ACC112 (cell line): ENCODE data around the gene PON3.

Source experiments
- H2AFZ ChIP-seq: fragments of 200-600 bp; sonication (generic); one replicate; pipeline ENCODE4 v1.6.0; 2017; ENCODE audit warnings: antibody characterized with exemption, low read length; ENCODE audit not compliant: unreplicated experiment
- H3K27ac ChIP-seq: fragments of 200-600 bp; sonication (generic); 2 replicates; pipeline ENCODE4 v1.5.1; 2014; ENCODE audit warnings: low read depth, mild to moderate bottlenecking, antibody characterized with exemption, low read length, moderate library complexity
- H3K27me3 ChIP-seq: fragments of 200-600 bp; sonication (generic); 2 replicates; pipeline ENCODE4 v1.6.1; 2014; ENCODE audit warnings: mild to moderate bottlenecking, antibody characterized with exemption, low read length, moderate library complexity, mixed read lengths; ENCODE audit not compliant: insufficient read depth
- H3K36me3 ChIP-seq: fragments of 200-600 bp; sonication (generic); 2 replicates; pipeline ENCODE4 v1.6.1; 2016; ENCODE audit warnings: mild to moderate bottlenecking, antibody characterized with exemption, low read length, moderate library complexity, mixed read lengths; ENCODE audit not compliant: insufficient read depth
- H3K4me1 ChIP-seq: fragments of 200-600 bp; sonication (generic); one replicate; pipeline ENCODE4 v1.6.1; 2016; ENCODE audit warnings: low read length, mixed read lengths; ENCODE audit not compliant: insufficient read depth, unreplicated experiment, control insufficient read depth
- H3K4me3 ChIP-seq: fragments of 200-600 bp; sonication (generic); 2 replicates; pipeline ENCODE4 v1.5.1; 2014; ENCODE audit warnings: mild to moderate bottlenecking, low read depth, low read length
- H3K79me2 ChIP-seq: fragments of 200-600 bp; sonication (generic); one replicate; pipeline ENCODE4 v1.6.0; 2016; ENCODE audit warnings: low read length; ENCODE audit not compliant: control insufficient read depth, unreplicated experiment, insufficient read depth

The PON3 gene

DNA sequence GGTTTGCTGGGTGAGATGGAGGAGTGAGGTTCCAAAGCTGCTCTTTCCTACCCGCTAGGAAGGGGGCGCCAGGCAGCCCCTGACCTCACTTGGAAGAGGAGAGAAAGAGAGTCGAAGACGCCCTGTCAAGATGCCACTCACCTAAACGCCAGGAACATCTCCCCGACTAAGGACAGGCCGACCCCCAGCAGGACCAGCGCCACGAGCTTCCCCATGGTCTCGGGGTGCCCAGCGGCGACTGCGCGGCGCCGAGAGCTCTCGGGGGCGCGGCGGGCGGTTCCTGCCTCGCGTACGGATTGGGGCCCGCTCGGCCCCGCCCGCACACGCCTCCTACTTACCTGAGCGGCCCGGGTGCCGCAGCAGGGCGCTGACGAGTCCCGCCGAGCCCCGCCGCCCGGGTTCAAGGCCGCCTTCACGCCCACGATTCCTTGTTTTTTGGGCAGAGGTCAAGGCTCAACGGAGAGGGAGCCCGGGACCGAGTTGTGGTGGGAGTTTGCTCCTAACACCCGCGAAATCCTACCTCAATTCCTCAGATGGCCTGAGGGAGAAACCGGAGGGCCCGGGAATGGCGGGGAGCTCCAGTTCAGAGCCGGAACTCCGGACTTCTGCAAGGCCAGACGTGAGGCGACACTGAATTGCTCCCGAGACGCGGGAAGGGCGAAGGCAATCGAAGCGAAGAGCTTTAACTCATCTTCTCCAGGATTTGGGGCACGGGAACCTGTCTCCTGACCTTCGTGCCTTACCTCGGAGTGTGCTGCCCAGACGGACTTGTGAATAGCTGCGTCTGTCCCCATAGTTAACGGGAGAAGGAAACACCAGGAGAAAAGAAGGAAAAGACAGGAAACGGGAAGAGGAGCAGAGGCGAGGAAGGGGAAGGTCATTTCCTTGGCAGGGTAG, at the start of gene PON3:
Gene PON3 (minus strand): TSS at position 240 of the 897 bp plus-strand sequence. CDS start 25 bp downstream, at position 215.
- Histone ChIP-seq H3K4me3 (peak within 1 kb of the TSS; percentile 68), H3K4me1 (no peaks in the 10 kb centered on the region), H2AFZ (peak within 1 kb of the TSS; percentile 72), H3K27me3 (peaks cover 11% of the 10 kb centered on the region; the same call in 1 of the 2 replicates), H3K79me2 (no peaks in the 10 kb centered on the region), H3K36me3 (no peaks in the 10 kb centered on the region), H3K27ac (no peak within 1 kb of the TSS)

DNA sequence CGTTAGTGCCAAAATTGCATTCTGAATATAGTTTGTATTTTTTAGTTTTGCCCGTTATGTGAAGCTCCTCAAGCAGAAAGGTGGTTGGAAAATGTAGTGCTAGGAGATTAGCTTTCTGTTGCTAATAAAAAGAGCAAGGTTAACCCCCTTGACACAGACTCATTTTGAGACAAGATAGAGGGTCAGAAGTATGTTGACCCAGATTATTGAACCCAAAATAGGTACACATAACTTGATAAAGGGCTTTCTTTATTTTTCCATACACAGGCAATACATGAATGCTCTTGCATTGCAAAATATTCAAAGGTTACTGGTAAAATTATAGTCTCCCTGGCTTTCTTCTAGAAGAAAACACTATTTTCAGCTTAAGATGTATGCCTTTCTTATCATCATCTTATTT, 48.6 kb upstream of the PON3 start:
- Histone ChIP-seq H3K27ac (no peak overlapping the region), H3K4me1 (no peaks in the 10 kb centered on the region), H3K27me3 (no peaks in the 10 kb centered on the region), H3K4me3 (no peak overlapping the region), H2AFZ (no peak overlapping the region), H3K79me2 (no peaks in the 10 kb centered on the region), H3K36me3 (no peaks in the 10 kb centered on the region)

DNA sequence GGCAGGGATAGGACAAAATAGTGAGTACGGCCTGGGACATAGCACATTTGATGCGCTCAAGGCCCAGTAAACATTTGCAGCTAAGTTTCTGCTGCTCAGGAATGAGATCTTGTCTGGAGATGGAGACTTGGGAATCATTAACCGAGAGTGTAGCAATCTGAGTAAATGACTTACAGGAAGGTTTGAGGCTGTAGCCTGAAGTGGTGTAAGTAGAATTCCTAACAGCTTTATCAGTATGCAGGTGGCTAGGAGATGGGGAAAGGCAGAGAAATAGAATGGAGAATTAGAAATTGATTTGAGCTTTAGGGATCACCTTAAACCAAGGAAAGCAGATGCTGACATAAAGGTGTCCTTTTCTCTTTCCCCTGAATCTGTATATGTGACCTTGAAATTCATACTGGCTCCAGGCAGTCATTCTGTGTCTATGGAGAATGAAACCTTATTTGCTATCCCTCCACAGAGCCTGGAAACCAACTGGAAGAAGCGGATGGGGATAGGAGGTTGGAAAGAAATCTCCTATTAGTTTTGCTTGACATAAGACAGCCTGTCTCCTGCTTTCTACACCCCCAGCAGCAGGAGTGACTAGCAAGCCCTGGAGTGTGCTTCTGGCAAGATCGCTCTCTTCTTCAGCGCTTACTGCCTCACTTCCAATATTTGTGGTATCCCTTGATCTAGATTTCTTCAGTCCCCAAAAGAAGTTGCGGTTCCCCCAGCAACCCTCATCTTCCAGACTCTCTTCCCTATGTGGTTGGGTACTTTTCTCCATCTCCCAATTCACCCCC, 45.1 kb upstream of the PON3 start:
- Histone ChIP-seq H3K27me3 (no peaks in the 10 kb centered on the region), H3K4me3 (no peak overlapping the region), H2AFZ (no peak overlapping the region), H3K79me2 (no peaks in the 10 kb centered on the region), H3K36me3 (no peaks in the 10 kb centered on the region), H3K4me1 (no peaks in the 10 kb centered on the region), H3K27ac (no peak overlapping the region)

DNA sequence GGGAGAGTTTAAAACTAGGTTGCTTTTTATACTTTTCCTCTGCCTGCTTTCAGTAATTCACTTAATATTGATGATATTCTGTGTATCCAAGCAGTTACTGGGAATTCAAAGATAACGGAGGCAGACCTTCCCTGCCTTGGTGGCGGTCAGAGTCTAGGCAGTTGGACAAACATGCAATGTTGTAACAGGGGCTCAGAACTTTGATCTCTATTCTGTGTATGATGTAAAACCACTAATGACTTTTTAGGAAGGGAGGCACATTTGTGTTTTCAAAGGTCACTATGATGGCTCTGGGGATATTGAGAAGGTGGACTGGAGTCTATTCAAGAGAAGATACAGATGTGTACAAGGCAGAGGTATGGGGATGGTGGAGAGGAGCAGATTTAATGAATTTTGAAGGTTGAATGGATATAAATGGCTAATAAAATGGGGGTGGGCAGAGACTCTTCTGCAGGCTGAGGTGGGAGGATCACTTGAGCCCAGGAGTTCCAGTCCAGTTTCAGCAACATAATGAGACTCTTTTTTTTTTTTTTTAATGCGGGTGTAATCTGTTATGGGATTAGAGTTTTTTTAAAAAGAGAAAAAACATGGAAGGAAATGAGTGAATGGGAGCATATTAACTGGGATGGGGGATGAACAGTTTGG, 44.3 kb upstream of the PON3 start:
- Histone ChIP-seq H3K27me3 (no peaks in the 10 kb centered on the region), H3K79me2 (no peaks in the 10 kb centered on the region), H3K27ac (no peak overlapping the region), H2AFZ (no peak overlapping the region), H3K4me1 (peaks cover 2% of the 10 kb centered on the region), H3K4me3 (no peak overlapping the region), H3K36me3 (no peaks in the 10 kb centered on the region)

DNA sequence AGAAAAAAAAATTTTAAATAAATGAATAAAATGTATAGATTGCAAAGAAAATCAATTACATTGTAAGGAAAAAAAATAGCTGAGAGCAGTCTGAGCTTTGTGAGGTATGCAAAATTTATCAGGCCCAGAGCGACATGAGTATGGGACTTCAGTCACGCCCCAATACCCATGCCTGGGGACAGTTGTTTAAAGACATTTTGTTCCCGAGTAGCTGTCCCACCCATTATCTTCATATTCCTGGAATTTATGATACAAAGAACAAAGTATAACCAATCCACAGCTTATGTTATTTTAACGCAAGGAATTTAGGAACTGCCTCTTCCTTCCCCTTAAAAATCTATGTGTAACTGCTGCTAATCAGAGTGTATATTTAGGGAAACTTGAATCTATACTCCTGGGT, 40.2 kb upstream of the PON3 start:
- Histone ChIP-seq H3K4me3 (no peak overlapping the region), H3K36me3 (no peaks in the 10 kb centered on the region), H2AFZ (no peak overlapping the region), H3K4me1 (peaks cover 13% of the 10 kb centered on the region), H3K27ac (no peak overlapping the region), H3K79me2 (peaks cover 19% of the 10 kb centered on the region), H3K27me3 (no peaks in the 10 kb centered on the region)

DNA sequence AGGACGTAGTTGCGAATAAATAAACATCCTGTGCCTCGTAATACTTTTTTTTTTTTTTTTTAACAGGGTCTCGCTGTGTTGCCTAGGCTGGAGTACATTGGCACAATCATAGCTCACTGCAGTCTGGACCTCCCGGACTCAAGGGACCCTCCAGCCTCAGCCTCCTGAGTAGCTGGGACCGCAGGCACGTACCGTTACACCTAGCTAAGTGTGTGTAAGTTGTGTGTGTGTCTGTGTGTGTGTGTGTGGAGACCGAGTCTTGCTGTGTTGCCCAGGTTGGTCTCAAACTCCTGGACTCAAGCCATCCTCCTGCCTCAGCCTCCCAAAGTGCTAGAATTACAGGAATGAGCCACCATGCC, 39.2 kb upstream of the PON3 start:
- peak overlapping the region; percentile 73 for H3K27ac ChIP-seq
- peak overlapping the region; percentile 99 for H2AFZ ChIP-seq
- H3K4me3 ChIP-seq = peak overlapping the region; percentile 85

DNA sequence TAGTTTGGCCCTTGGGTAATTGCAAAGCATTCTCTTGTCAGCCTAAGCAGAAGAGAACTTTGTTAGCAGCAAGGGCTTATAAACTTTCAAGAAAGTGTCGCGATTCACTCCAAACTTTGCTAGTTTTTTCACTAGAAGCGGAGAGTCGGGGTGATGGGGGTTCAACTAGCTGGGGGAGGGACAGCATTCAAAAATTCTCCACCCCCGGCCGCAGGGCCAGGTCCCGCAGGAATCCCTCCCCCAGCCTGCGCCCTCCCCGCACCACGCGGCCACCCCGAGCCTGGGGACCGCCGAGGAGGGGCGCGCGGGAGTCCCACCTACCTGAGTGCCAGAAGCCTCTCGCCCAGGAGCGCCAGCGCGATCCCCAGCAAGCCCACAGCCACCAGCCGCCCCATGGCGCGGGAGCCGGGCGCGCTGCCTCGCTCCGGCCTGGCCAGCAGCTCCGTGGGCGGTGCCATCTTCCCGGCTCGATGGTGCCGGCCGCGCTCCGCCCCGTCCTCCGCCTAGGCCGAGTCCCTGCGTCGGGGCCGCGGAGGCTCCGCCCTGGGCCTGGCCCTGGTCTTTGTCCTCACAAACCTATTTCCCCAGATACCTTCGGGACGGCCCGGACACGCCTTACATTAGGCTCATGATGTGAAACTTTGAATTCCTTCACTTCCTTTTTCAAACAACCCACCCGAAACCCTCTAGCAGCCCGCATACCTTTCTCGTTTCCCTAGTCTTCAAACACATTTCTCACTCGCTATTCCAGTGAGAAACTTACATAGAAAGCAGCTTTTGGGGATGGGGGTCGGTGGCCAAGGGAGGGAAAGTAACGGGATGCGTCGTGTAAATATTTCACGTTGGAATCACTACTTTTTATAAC, 38.6 kb upstream of the PON3 start, which contains the start of gene PON2:
Gene PON2 (minus strand): TSS at position 472 of the 865 bp plus-strand sequence. CDS start 77 bp downstream, at position 395.
- H3K4me1 ChIP-seq = peaks cover 18% of the 10 kb centered on the region
- peak within 1 kb of the TSS; percentile 85 for H3K4me3 ChIP-seq
- H3K36me3 ChIP-seq = no peaks in the 10 kb centered on the region
- peak within 1 kb of the TSS; percentile 73 for H3K27ac ChIP-seq
- no peaks in the 10 kb centered on the region for H3K27me3 ChIP-seq
- H3K79me2 ChIP-seq = peaks cover 25% of the 10 kb centered on the region
- H2AFZ ChIP-seq = peak within 1 kb of the TSS; percentile 99

More for the DNA sequence above, 39.2 kb upstream of the PON3 start:
- Histone ChIP-seq H3K27me3 (no peaks in the 10 kb centered on the region), H3K79me2 (peaks cover 25% of the 10 kb centered on the region), H3K4me1 (peaks cover 18% of the 10 kb centered on the region), H3K36me3 (no peaks in the 10 kb centered on the region)

DNA sequence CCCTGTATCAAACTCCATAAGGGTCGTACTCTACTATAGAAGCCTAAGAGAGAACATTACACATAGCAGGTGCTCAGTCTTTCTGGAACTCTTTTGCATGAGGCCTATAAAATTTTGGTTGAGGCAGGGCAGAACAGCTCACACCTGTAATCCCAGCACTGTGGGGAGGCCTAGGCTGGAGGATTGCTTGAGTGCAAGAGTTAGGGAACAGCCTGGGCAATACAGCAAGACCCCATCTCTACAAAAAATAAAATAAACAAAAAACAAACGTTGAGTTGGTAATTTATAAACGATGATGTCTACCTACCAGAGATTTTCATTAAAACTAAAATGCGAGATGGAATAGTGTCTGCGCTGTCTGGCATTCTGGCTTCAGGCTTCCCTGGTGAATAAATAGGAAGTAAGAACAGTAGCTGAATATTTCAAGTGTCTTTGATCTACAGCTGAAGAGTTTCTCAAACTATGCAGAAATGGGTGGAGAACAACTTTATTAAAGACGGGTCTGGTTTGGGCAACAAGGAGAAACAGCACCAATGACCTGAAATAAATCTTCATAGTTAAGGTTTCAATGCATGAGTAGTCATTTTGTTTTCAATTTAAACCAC, 37.9 kb upstream of the PON3 start:
- peak overlapping the region; percentile 81 for H2AFZ ChIP-seq
- no peaks in the 10 kb centered on the region for H3K27me3 ChIP-seq
- H3K4me3 ChIP-seq = peak overlapping the region; percentile 85
- no peaks in the 10 kb centered on the region for H3K36me3 ChIP-seq
- peaks cover 30% of the 10 kb centered on the region for H3K79me2 ChIP-seq
- peaks cover 18% of the 10 kb centered on the region for H3K4me1 ChIP-seq
- peak overlapping the region; percentile 73 for H3K27ac ChIP-seq

DNA sequence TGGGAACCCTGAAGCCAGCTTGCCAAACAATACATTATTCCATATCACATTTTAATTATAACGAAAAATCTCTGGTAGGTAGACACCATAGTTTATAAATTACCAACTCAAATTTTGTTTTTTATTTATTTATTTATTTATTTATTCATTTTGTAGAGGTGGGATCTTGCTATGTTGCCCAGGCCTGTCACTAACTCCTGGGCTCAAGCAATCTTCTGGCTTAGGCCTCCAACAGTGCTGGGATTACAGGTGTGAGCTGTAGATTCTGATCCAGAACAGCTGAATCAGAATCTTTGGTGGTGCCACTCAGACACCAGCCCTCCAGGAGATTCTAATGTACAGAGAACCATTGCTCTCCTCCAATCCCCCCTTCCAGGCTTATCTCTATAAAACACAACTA, 37.0 kb upstream of the PON3 start:
- Histone ChIP-seq H3K4me3 (no peak overlapping the region), H3K36me3 (no peaks in the 10 kb centered on the region), H2AFZ (no peak overlapping the region), H3K27me3 (no peaks in the 10 kb centered on the region), H3K27ac (no peak overlapping the region), H3K4me1 (peaks cover 18% of the 10 kb centered on the region), H3K79me2 (peaks cover 30% of the 10 kb centered on the region)
